Activated CD4-positive, alpha-beta T cell treated with anti-CD3 and anti-CD28 coated beads, Interleukin-2, amount 10 ng/mL, durations not matched to agents 24 days and 14 days (primary cell): Measurements from ENCODE around the gene SLC30A1. TPM values are rescaled to one million over a fixed set of nuclear protein-coding genes. Genes with fewer than 3 reads are reported as not detected.
"Not testable (repeated sequence)": the region's sequence is repeated elsewhere in the genome, so short reads cannot be mapped to it uniquely, and the experiment has no call there.

ENCODE experiments used
- DNase-seq: peaks from one replicate; pipeline ENCODE4 v3.0.0; 2022
- H3K27ac Mint-ChIP-seq: one replicate; pipeline ENCODE4 v1.8.0; 2022; ENCODE audit warnings: mild to moderate bottlenecking, mixed read lengths
- H3K27me3 Mint-ChIP-seq: one replicate; pipeline ENCODE4 v1.8.0; 2022; ENCODE audit warnings: mixed read lengths
- H3K36me3 Mint-ChIP-seq: one replicate; pipeline ENCODE4 v1.8.0; 2022; ENCODE audit warnings: low read depth, mild to moderate bottlenecking, mixed read lengths
- H3K4me1 Mint-ChIP-seq: one replicate; pipeline ENCODE4 v1.8.0; 2021; ENCODE audit warnings: mixed read lengths
- H3K4me3 Mint-ChIP-seq: one replicate; pipeline ENCODE4 v1.8.0; 2022; ENCODE audit warnings: mild to moderate bottlenecking, moderate library complexity, mixed read lengths
- H3K9me3 Mint-ChIP-seq: one replicate; pipeline ENCODE4 v1.8.0; 2021; ENCODE audit warnings: mixed read lengths
- intact Hi-C: fragments of 100-400 bp; cut with micrococcal nuclease; formaldehyde crosslinking; loops from one replicate; pipeline ENCODE4 v1.15.1; 2023
- total RNA-seq: library from RNA; stranded (reverse); gene quantifications from 2 replicates; pipeline ENCODE4 v1.2.3, GENCODE V29; 2022

The SLC30A1 gene, protein sequence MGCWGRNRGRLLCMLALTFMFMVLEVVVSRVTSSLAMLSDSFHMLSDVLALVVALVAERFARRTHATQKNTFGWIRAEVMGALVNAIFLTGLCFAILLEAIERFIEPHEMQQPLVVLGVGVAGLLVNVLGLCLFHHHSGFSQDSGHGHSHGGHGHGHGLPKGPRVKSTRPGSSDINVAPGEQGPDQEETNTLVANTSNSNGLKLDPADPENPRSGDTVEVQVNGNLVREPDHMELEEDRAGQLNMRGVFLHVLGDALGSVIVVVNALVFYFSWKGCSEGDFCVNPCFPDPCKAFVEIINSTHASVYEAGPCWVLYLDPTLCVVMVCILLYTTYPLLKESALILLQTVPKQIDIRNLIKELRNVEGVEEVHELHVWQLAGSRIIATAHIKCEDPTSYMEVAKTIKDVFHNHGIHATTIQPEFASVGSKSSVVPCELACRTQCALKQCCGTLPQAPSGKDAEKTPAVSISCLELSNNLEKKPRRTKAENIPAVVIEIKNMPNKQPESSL
- 8.5 and 9.0 TPM in 2 replicates for total RNA-seq

DNA sequence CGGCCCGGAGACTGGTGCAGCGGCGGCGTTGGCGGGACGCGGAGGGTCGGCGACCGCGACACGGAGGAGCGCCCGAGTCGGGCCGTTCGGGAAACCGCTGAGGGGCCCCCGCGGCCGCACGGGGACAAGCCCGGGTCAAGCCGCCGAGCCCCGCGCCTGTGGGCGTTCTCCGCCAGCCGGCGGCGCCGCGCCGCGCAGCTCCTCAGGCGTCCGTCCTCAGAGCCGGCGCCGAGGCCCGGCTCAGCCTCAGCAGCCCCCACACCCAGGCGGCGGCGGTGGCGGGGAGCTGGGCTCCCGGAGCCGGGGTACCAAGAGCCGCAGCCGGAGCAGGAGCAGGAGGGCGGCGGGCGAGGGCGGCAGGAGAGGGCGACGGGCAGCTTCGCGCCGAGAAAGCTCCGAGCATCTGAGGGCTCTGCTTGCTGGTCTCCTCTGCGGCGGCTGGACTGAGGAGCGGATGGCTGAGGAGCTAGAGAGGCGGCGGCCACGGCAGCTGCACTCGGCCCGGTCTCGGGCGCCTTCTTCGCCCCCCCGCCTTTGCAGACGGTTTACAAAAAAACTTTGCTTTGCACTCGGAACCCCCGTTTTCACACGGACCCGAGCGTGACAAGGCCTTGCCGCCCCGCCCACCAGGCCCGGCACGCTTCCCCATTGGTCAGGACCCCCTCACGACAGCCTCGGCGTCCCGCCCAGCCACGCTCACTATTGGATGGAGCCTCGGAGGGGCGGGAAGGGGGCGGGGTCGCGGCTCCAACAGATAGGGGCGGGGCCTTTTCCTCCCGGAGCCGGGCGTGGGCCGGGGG lies at the start of gene SLC30A1:
Gene SLC30A1 (minus strand): TSS at position 522 of the 800 bp plus-strand sequence. CDS start 549 bp downstream, outside the sequence.
- no peaks in the 10 kb centered on the region for H3K9me3 Mint-ChIP-seq

DNA sequence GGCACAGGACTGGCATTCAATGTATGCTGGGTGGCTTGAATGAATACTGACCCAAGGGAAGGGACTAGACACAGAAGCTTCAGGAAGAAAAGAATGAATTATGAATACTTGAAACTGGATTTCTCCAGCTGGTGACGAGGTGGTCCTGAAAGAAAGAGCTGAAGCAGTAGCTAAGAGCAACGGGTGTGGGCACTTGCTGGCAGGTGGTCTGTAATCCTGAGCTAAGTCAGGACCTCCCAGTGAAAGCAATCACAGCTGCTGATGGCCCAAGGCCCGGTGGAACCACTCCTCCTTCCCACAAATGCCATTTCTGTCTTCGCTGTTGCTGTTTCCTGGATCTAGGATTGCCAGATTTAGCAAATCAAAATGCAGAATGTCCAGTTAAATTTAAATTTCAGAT lies 49.5 kb upstream of the SLC30A1 start:
- H3K27me3 Mint-ChIP-seq, result peaks cover 5% of the 10 kb centered on the region
- intact Hi-C loops, result no loop called here
- H3K36me3 Mint-ChIP-seq, result no peaks in the 10 kb centered on the region

More for the DNA sequence above, at the start of gene SLC30A1:
- Mint-ChIP-seq H3K4me3 (peak within 1 kb of the TSS; percentile 92), H3K27ac (peak within 1 kb of the TSS; percentile 87), H3K4me1 (peaks cover 33% of the 10 kb centered on the region), H3K36me3 (peaks cover 19% of the 10 kb centered on the region), H3K27me3 (peaks cover 4% of the 10 kb centered on the region)
- intact Hi-C loops, result loop anchor here (1.0 to 5.0 kb wide), 10 partner anchors 28 to 1132 kb away; partner anchors contain the start of genes ATF3, DTL, INTS7 and LPGAT1
- peak; percentile 100 for DNase-seq

DNA sequence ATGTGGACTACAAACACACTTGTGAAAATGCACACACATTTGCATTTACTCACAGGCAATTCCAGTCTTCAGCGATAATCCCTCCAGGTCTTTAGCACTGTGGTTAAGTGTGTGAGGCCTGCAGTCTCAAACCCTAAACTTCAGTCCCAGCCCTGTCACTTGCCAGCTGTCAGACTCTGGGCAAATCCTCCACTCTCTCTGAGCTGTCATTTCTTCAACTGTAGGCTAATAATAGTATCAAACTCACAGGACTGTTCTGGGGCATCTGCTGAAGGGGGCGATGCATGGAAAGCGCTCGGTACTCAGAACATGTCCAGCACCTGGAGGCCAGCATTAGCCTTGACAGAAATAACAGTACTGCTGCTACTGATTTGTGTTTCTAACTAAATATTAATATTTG lies 48.3 kb upstream of the SLC30A1 start:
- Mint-ChIP-seq H3K4me3 (no peak overlapping the region), H3K36me3 (no peaks in the 10 kb centered on the region), H3K9me3 (no peaks in the 10 kb centered on the region), H3K27me3 (peaks cover 5% of the 10 kb centered on the region), H3K27ac (no peak overlapping the region), H3K4me1 (peaks cover 14% of the 10 kb centered on the region)
- DNase-seq, result no peak
- intact Hi-C loops, result no loop called here

More for the DNA sequence above, 49.5 kb upstream of the SLC30A1 start:
- H3K4me1 Mint-ChIP-seq, result peaks cover 9% of the 10 kb centered on the region
- no peak overlapping the region for H3K27ac Mint-ChIP-seq
- no peak overlapping the region for H3K4me3 Mint-ChIP-seq
- no peak for DNase-seq
- no peaks in the 10 kb centered on the region for H3K9me3 Mint-ChIP-seq

DNA sequence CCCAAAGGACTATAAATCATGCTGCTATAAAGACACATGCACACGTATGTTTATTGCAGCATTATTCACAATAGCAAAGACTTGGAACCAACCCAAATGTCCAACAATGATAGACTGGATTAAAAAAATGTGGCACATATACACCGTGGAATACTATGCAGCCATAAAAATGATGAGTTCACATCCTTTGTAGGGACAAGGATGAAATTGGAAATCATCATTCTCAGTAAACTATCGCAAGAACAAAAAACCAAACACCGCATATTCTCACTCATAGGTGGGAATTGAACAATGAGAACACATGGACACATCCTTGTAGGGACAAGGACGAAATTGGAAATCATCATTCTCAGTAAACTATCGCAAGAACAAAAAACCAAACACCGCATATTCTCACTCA lies 46.9 kb upstream of the SLC30A1 start:
- H3K27me3 Mint-ChIP-seq, H3K9me3 Mint-ChIP-seq, H3K4me3 Mint-ChIP-seq, intact Hi-C loops, DNase-seq, H3K27ac Mint-ChIP-seq, H3K36me3 Mint-ChIP-seq: not testable (repeated sequence)
- peaks cover 14% of the 10 kb centered on the region for H3K4me1 Mint-ChIP-seq

DNA sequence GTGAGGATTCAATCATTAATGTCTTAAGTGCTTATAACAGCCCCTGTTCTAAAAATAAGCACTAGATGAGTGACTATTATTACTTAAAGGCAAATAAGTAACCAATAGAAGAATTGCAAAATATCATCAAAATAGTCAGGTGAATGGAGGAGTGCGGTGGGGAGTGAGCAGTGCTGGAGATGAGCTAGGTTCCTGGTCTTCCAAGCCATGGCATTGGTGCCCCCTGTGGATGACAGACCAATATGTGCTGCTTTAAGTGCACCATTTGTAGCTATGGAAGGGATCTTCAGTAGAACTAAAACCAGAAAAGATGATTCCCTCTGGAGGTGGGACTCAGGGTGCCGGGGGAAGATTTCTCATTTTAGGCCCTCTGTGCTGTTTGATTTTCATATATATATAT lies 46.1 kb upstream of the SLC30A1 start:
- Mint-ChIP-seq H3K27me3 (peaks cover 5% of the 10 kb centered on the region), H3K4me1 (peaks cover 14% of the 10 kb centered on the region), H3K36me3 (no peaks in the 10 kb centered on the region), H3K4me3 (no peak overlapping the region), H3K9me3 (no peaks in the 10 kb centered on the region), H3K27ac (no peak overlapping the region)
- DNase-seq, result peak; percentile 65
- intact Hi-C loops, result no loop called here

DNA sequence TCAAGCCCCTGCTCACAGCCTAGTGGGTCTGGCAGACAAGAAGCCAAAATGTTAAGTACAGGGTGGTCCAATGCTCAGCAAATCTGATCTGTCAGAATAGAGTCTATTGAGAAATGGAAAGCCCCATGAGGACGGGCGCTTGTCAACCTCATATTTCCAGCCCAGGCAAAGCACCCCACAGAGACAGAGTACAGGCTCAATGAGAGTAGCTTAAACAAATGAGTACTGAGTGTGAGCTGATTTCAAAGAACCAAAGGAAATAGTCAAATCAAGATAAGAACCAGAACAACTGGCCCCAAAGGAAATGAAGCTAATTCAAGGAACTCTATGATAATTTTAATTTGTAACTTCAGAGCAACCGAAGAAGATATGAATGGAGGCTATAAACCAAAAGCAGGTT lies 44.6 kb upstream of the SLC30A1 start:
- H3K36me3 Mint-ChIP-seq, result no peaks in the 10 kb centered on the region
- no peak overlapping the region for H3K27ac Mint-ChIP-seq
- H3K27me3 Mint-ChIP-seq, result peaks cover 2% of the 10 kb centered on the region
- H3K4me3 Mint-ChIP-seq, result no peak overlapping the region
- H3K4me1 Mint-ChIP-seq, result peaks cover 14% of the 10 kb centered on the region
- no peaks in the 10 kb centered on the region for H3K9me3 Mint-ChIP-seq
- no peak for DNase-seq
- intact Hi-C loops, result no loop called here

DNA sequence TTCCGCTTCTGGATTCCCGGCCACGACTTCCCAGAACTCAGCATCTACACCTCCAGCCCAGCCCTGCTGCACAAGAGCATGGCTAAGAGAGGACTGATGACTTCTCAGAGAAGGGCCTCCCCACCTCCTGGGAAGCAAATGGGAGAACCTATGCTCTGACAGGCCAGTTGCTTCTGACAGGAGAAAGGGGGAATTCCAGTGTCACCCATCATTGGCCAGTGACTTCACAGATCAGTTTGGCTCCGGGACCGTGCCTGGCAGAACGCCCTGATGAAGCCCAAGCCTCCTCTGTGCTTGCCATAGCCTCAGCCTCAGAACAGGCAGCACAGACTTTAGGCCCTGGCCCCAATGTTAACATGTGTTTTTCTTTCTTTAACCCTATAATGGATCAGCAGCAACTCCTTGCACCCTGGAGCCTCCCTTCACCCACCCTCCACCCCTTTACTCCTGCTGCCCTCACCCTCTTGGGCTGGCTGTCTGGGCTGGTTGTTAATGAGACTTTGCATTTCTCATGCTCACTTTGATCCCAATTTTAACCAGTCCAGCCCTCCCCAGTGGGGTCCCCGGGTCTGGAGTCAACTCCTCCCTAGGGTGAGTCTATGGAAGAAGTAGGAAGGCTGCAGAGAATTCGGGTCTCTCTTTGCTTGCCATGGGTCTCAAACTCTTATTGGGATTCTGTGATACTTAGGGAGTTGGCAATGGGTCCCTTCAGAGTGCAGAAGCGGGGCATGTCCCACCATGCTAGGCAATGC lies 42.7 kb upstream of the SLC30A1 start:
- intact Hi-C loops, result no loop called here
- H3K36me3 Mint-ChIP-seq, result no peaks in the 10 kb centered on the region
- H3K9me3 Mint-ChIP-seq, result no peaks in the 10 kb centered on the region
- H3K27ac Mint-ChIP-seq, result no peak overlapping the region
- no peaks in the 10 kb centered on the region for H3K27me3 Mint-ChIP-seq
- DNase-seq, result no peak
- H3K4me1 Mint-ChIP-seq, result peaks cover 14% of the 10 kb centered on the region
- no peak overlapping the region for H3K4me3 Mint-ChIP-seq

DNA sequence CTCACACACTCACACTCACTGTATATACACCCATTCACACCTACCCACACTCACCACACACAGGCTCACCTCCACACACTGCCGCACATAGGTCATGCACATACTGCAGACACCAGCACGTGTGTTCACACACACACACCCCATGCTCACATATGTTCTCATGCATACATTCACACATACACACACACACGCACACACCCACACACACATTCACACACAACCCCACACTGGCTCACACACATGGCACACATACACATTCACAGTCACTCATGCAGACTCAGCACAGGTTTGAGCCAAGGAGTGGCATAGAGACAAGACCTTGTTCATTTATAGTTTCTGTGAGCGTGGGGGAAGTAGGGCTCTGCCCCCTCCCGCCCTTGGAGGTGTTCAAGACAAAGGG lies 41.1 kb upstream of the SLC30A1 start:
- intact Hi-C loops, result no loop called here
- no peak overlapping the region for H3K4me3 Mint-ChIP-seq
- H3K27ac Mint-ChIP-seq, result no peak overlapping the region
- no peak for DNase-seq
- H3K36me3 Mint-ChIP-seq, result no peaks in the 10 kb centered on the region
- H3K4me1 Mint-ChIP-seq, result peaks cover 14% of the 10 kb centered on the region
- no peaks in the 10 kb centered on the region for H3K27me3 Mint-ChIP-seq
- no peaks in the 10 kb centered on the region for H3K9me3 Mint-ChIP-seq

DNA sequence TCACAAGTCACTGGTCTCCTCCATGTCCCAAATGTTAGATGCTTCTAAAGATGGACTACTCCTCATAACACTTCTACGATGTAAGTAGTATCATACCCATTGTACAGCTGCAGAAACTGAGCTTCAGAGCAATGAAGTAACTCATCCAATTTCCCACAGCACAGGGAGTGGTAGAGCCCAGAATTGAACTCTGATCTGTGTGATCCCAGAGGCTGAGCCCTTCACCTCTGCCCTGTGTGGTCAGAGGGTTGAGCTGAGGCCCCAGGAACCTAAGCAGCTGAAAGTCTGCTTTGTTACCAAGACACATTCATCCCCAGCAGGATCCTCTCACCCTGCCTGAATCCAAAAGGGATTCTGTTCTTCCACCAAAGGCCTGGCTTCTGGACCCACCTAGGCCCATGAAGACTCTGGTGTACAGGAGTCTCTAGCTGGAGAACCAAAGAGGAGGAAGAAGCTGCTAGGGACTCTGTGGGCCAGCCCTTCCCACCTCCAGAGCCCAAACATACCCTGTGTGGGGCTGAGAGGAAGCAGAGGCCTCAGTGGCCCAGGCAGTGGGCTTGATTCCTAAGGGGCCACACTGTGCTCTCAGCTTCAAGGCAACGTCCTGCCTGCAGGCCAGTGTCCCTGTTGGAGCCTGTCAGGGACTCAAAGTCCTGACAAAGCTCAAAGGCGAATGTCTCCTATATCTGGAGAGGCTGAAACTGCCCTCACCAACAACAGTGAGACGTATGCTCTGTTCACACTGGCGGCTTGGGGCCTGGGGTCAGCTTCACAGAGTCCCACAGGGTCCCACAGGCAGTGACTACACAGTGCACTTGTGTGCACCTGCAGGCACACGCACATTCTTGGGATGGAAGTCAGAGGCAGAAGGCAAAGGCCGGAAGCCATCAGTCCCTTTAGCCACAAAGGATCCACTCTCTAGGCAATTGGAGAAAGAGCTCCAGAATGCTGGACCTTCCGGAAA lies 40.4 kb upstream of the SLC30A1 start:
- no peaks in the 10 kb centered on the region for H3K36me3 Mint-ChIP-seq
- no peak overlapping the region for H3K27ac Mint-ChIP-seq
- intact Hi-C loops, result no loop called here
- H3K4me3 Mint-ChIP-seq, result no peak overlapping the region
- no peak for DNase-seq
- H3K4me1 Mint-ChIP-seq, result peaks cover 15% of the 10 kb centered on the region
- H3K27me3 Mint-ChIP-seq, result no peaks in the 10 kb centered on the region
- no peaks in the 10 kb centered on the region for H3K9me3 Mint-ChIP-seq

DNA sequence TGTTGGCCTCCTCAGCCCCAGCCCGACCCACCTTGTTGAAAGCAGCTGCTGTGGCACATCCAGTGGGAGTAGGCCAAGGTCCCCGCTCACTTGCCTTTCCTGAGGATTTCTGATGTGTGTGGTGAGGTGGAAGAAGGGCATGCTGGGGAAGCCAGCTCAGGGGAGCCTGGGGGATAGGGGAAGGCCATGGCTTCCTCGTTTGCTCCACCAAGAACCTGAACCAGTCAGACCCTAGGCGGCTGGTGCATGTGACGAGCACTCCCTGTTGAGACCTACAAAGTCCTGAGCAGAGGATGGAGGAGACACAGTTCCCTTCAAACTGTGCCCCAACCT lies 38.0 kb upstream of the SLC30A1 start:
- no peak for DNase-seq
- Mint-ChIP-seq H3K27me3 (no peaks in the 10 kb centered on the region), H3K4me3 (no peak overlapping the region), H3K27ac (no peak overlapping the region), H3K9me3 (no peaks in the 10 kb centered on the region), H3K36me3 (no peaks in the 10 kb centered on the region), H3K4me1 (peaks cover 3% of the 10 kb centered on the region)
- intact Hi-C loops, result no loop called here

DNA sequence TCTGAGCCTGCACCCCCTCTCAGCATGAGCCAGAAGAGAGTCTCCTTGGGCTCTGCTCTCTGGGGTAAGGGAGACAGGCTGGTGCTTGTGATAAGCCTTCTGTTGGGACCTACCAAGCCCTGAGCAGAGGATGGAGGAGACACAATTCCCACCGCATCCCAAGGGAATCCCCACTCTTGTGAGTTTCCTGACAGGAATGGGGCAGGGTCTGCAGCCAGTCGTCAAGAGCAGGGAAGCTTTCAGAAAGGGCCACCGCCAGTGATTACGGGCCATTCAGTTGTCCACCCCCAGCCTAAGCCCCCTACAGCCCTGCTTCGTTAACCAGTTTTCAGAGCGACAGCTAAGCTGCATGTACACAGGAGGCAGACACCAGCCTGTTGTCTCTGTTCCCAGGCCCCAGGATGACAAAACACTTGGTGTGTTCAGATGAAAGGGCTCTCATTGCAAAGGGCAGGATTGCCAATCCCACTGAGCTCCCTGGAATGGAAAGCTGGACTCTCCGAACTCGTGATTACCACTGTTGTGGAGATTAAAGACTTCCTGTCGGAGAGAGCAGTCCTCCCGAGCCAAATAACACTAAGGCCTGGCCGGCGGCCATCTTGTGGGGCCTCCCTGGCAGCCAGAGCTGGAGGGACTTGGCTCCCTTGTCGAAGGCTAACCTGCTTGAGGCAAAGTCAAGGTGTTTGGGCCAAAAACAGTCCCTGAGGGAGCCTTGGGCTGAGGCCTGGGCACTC lies 37.4 kb upstream of the SLC30A1 start:
- intact Hi-C loops, result no loop called here
- H3K36me3 Mint-ChIP-seq, result no peaks in the 10 kb centered on the region
- DNase-seq, result no peak
- no peaks in the 10 kb centered on the region for H3K27me3 Mint-ChIP-seq
- H3K9me3 Mint-ChIP-seq, result no peaks in the 10 kb centered on the region
- no peak overlapping the region for H3K4me3 Mint-ChIP-seq
- H3K4me1 Mint-ChIP-seq, result peaks cover 3% of the 10 kb centered on the region
- H3K27ac Mint-ChIP-seq, result no peak overlapping the region

DNA sequence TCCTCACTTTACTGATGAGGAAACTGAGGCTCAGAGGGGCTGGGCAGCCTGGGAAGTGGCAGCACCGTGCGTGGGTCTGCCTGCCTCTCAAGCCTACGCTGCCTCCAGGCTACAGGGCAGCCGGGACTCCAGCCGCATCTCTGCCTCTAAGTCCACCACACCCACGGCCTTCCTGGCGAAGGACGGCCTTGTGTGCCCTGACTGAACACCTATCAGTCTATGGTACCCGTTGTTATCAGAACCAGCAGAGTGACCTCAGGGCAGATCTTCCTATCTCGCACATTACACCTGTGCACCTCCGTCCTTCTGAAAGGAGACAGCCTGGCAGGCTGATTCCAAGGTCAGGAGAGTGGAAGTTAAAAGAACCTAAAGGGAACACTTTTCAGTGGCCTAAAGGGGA lies 35.7 kb upstream of the SLC30A1 start:
- Mint-ChIP-seq H3K36me3 (no peaks in the 10 kb centered on the region), H3K27me3 (no peaks in the 10 kb centered on the region), H3K4me3 (no peak overlapping the region), H3K9me3 (no peaks in the 10 kb centered on the region), H3K27ac (no peak overlapping the region), H3K4me1 (peaks cover 3% of the 10 kb centered on the region)
- intact Hi-C loops, result no loop called here
- no peak for DNase-seq
